ENCODE measurements around the gene RPS5. TPM values are rescaled to one million over a fixed set of nuclear protein-coding genes. Genes with fewer than 3 reads are reported as not detected.
"Not testable (repeated sequence)": the region's sequence is repeated elsewhere in the genome, so short reads cannot be mapped to it uniquely, and the experiment has no call there.

RPS5 gene
- 2,255 and 2,472 TPM in 2 replicates for total RNA-seq

DNA sequence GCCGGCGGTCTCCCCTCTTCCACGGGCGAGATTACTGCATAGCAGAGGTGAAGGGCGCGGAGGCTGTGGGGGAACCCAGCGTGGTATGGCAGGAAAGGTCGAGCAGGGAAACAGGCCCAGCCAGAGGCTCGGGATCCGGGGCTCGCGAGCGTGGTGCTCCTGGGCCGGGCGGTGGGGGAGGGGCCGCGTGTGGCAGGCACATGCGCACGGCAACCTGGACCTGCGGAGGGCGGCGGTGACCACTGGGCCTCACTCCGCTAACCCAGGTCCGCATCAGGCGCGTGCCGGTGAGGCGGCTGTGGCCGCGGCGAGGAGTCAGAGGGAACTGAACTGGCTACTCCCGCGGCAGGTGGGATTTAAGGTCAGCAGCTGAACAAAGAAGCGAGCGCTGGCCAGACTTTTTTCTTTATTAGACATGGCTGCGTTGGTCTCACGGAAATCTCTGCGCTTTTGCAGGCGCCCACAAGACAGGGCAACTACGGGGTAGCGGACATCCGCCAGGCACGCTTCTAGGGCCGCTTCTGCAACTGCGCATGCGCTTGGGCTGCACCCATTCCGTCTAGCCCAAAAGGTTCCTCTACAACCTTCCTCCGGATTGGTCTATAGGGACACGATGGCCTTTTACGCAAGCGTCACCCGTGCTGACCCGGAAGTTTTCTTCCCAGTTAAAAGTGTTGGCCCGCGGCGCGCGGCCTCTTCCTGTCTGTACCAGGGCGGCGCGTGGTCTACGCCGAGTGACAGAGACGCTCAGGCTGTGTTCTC is at the start of gene RPS5:
RPS5 (plus strand) TSS at position 694 of the 762 bp plus-strand sequence. CDS start 869 bp downstream, outside the sequence.
- DNase-seq (ENCODE audit: low read depth in 2 of 2), result peak; percentile 99

GRCh38 chr19:58338336-58338735 is 48.7 kb upstream of the RPS5 start:
- DNase-seq (ENCODE audit: low read depth in 2 of 2), result no peak

- no peak for DNase-seq (ENCODE audit: low read depth in 2 of 2)
These were observed 48.1 kb upstream of the RPS5 start for GRCh38 chr19:58338825-58339558.

- no peak for DNase-seq (ENCODE audit: low read depth in 2 of 2)
These were observed 41.5 kb upstream of the RPS5 start for GRCh38 chr19:58345558-58345957.

DNA sequence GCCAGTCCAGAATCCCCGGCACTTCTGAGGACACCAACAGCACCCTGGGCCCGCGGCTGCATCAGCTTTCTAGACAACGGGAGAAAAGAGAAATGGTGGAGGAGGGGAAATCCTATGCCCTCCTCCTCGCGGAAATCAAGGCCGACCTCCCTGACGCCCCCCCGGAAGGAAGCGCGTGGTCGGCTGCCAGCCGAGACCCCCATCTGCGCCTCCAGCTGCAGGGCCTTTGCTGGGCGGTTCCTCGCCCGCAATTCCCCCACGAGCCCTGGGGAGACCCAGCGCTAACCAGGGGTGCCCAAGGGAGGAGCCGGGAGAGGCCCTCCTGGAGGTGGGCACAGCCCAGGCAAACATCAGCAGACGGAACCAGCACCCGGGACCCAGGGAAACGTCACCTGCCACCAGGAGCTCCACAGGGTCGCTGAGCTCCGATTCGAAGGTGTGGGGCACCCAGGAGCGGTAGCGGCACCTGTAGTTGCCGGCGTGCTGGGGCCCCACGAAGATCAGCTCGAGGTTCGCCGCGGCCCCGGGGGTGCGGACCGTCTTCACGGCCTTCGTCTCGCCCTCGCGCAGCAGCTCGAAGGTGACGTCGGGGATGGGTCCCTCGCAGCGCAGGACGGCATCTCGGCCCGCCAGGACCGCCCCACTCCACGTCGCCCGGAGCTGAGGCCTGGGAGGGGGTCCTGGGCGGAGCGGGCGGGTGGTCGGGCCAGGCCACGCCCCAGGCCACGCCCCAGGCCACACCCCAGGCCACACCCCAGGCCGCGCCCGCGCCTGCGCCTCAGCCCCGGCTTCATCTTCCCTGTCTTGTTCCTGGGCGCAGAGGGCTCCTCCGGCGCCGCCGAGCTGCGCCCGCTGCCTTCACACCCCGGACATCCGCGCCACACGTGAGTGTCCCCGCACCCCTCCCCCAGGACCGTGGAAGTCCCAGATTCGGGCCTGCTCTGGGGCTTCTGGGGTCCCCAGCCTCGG is 39.8 kb upstream of the RPS5 start:
- peak; percentile 33 to 59 for DNase-seq (ENCODE audit: low read depth in 2 of 2)

- not testable (repeated sequence) for DNase-seq (ENCODE audit: low read depth in 2 of 2)
These were observed 39.0 kb upstream of the RPS5 start for GRCh38 chr19:58348080-58348479.

DNA sequence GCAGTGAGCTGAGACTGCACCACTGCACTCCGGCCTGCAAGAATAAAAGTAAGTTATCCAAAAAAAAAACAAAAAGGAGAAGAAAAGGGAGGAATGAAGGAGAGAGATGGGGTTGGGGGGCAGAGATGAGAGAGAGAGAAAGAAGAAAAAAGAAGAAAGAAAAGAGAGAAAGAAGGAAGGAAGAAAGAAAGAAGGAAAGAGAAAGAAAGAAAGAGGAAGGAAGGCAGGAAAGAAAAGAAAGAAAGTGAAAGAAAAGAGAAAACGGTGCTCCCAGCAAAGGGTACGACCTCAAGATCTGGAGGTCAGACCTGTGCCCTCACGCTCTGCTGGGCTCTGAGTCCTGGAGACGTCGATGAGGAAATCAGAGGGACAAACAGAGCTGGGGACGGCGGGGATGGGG is 37.5 kb upstream of the RPS5 start:
- DNase-seq (ENCODE audit: low read depth in 2 of 2), result no peak

GRCh38 chr19:58350001-58350861 is 36.8 kb upstream of the RPS5 start:
- DNase-seq (ENCODE audit: low read depth in 2 of 2), result peak; percentile 25 to 33

DNA sequence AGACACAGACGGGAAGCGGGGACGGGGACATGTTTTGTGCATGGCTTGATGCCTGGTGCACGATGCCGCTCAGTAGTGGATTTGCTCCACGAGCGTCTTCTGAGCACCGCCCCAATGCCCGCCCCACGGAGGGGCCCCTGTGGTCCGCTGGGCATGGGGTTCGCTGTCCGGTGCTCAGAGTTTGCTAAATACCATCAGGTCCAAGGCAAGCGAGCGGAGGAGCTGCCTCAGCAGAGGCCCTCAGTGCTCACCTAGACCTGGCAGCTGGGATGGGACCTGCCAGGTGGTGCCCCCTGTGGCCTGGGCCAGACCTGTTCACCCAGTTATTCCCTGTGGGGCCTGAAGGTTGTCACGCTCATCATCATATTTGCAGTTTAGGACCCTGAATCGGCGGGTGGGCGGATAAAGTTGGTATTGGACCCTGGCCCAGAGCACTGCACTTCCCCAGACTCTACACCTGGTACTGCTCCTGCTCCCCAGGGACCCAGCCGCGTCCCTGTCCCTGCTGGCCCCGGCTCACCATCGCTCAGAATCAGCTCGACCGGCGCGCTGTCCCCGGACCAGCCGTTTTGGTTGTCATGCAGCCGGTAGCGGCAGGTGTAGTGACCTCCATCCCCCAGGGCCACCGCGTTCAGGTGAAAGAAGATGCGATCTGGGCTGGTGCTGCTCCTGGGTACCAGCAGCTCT is 36.1 kb upstream of the RPS5 start:
- no peak for DNase-seq (ENCODE audit: low read depth in 2 of 2)

DNA sequence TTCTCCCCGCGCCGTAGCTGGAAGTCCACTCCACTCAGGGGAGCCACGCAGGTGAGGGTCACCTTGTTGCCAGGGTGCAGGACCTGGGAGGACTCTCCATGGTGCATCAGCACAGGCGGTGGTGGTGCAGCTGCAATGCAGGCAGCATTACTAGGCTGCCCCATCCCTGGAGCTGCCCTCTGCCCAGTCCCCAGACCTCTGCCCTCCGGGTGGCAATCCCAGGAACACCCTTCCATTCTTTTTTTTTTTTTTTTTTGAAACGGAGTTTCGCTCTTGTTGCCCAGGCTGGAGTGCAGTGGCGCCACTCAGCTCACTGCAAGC is 35.6 kb upstream of the RPS5 start:
- no peak for DNase-seq (ENCODE audit: low read depth in 2 of 2)

- DNase-seq (ENCODE audit: low read depth in 2 of 2), result no peak
These were observed 34.9 kb upstream of the RPS5 start for GRCh38 chr19:58351990-58352755.

- DNase-seq (ENCODE audit: low read depth in 2 of 2), result no peak
These were observed 34.1 kb upstream of the RPS5 start, which contains the start of gene A1BG for GRCh38 chr19:58352760-58353671. Gene A1BG, minus strand, starts transcription at chr19:58353492. Its CDS starts 55 bp downstream, at chr19:58353437.

DNA sequence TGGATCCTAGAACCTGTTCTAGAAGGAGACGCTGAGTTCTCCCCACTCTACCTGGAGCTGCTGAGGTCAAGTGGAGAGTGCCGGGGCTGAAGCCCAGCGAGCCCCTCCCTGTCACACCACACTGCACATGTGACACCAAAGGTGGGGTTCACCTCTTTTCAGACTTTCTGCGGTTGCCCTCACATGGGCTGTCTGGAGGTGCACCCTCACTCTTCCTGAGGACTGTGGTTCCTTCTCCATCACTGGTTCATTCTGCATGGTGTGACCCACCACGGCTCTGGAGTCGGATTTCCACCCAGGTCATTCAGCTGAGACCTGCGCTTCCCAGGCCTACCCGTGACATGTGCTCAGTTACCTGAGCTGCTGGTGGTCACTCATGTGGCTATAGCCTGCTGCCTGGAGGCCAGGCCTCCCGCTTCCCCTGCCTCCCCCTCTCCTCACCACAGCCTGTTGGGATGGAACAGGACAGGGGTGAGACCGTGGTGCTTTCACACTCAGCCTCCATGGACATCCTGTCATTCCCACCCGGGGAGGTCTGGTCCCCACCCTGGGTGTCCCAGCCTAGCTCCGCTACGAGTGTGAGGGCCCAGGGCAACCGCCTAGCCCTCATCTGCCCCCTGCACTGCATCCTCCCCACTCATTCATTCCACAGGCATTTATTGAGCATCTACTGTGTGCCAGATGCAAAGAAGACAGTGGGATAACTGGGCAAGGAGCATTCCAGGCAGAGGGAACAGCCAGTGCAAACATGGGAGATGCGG is 33.2 kb upstream of the RPS5 start:
- DNase-seq (ENCODE audit: low read depth in 2 of 2), result no peak

DNA sequence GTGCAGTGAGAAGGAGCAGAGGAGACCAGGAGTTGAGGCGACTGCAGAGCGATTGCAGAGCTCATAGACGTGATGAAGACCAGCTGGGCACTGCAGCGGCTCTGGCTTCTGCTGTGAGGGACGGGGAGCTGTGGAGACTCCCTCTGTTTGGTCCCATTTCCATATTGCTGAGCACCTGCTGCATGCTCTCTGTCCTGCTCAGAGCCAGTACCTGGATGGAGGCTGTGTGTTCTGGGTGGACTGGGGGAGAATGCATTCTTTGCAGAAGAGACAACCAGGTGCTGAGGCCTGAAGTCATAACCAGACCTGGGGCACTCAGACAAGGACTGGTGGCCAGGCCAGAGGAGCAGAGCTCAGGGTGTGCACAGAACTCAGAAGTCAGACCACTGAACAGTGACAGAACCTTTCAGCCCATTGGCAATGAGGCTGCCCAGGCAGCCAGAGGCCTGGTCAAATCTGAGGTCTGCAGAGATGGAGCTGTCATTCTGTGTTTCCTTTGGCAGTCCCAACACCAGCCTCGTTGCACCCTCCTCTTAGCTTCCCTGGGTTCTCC is 32.5 kb upstream of the RPS5 start:
- no peak for DNase-seq (ENCODE audit: low read depth in 2 of 2)

DNA sequence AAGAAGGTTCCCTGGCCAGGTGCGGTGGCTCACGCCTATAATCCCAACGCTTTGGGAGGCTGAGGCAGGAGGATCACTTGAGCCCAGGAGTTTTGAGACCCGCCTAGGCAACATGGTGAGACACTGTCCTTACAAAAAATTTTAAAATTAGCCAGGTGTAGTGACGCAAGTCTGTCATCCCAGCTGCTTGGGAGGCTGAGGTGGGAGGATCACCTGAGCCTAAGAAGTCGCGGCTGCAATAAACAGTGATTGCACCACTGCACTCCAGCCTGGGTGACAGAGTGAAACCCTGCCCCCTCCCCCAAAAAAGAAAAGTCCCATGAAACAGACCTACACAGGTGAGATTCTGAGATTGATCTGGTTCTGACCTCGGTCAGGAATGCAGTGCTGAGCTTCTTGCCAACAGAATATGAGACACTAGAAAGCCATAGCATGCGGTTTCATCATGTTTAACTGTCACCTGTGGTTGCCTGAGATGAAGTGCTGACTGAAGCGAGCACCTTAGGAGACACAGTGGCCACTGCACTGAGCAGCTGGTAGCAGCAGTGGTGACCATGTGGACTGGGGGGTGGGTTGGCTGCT is 31.8 kb upstream of the RPS5 start:
- no peak for DNase-seq (ENCODE audit: low read depth in 2 of 2)

- peak; percentile 48 to 53 for DNase-seq (ENCODE audit: low read depth in 2 of 2)
These were observed 30.9 kb upstream of the RPS5 start for GRCh38 chr19:58355908-58356765.
